Caco-2 (cell line): ENCODE measurements around the gene KCNIP2. TPM values are rescaled to one million over a fixed set of nuclear protein-coding genes. Genes with fewer than 3 reads are reported as not detected.

ENCODE experiments used
- BruUV-seq: library from RNA; stranded (reverse); fragments of 400-500 nt; replicated peaks from 2 replicates; lab custom pipeline; 2021; lab: Mats Ljungman, UMichigan
- CTCF ChIA-PET: fragments of 300-600 bp; sonication (Branson Sonifier 250); formaldehyde crosslinking; loops from one replicate; lab custom pipeline; 2022; ENCODE audit warnings: antibody characterized with exemption; lab: Charles Lee
- POLR2A ChIA-PET: fragments of 300-600 bp; sonication (Branson Sonifier 250); formaldehyde crosslinking; loops from one replicate; lab custom pipeline; 2022; ENCODE audit warnings: antibody characterized with exemption; lab: Charles Lee
- DNase-seq, 2 experiments: peaks; one replicate each; pipeline versions ENCODE4 v3.0.0 to v3.0.0-alpha.2; 2020 to 2022
- H3K27me3 ChIP-seq: replicated peaks from 2 replicates; pipeline ENCODE4 v1.6.0; 2011; ENCODE audit warnings: low read length; ENCODE audit not compliant: control insufficient read depth, insufficient read depth
- H3K36me3 ChIP-seq: 2 replicates; pipeline ENCODE4 v1.5.1; 2011; ENCODE audit warnings: low read length; ENCODE audit not compliant: control insufficient read depth, insufficient read depth
- H3K4me1 ChIP-seq: fragments of 250-450 bp; sonication (Bioruptor Pico); 2 replicates; pipeline ENCODE4 v1.5.1; 2020; ENCODE audit warnings: mild to moderate bottlenecking
- H3K4me3 ChIP-seq: 2 replicates; pipeline ENCODE4 v1.5.1; 2011; ENCODE audit warnings: low read depth, mild to moderate bottlenecking, control low read depth, low read length
- H3K9me3 ChIP-seq: fragments of 250-450 bp; sonication (Bioruptor Pico); 2 replicates; pipeline ENCODE4 v1.5.1; 2020; ENCODE audit warnings: mild to moderate bottlenecking, moderate library complexity
- H3K27ac Mint-ChIP-seq: one replicate; pipeline ENCODE4 v1.8.0; 2022; ENCODE audit warnings: mixed read lengths; ENCODE audit not compliant: unreplicated experiment
- H3K27me3 Mint-ChIP-seq: one replicate; pipeline ENCODE4 v1.8.0; 2022; ENCODE audit warnings: mixed read lengths; ENCODE audit not compliant: insufficient read depth, unreplicated experiment
- H3K36me3 Mint-ChIP-seq: one replicate; pipeline ENCODE4 v1.8.0; 2022; ENCODE audit warnings: mild to moderate bottlenecking, mixed read lengths; ENCODE audit not compliant: insufficient read depth, unreplicated experiment
- H3K4me1 Mint-ChIP-seq: one replicate; pipeline ENCODE4 v1.8.0; 2022; ENCODE audit warnings: low read depth, mixed read lengths; ENCODE audit not compliant: unreplicated experiment
- H3K4me3 Mint-ChIP-seq: one replicate; pipeline ENCODE4 v1.8.0; 2022; ENCODE audit warnings: mild to moderate bottlenecking, moderate library complexity, mixed read lengths; ENCODE audit not compliant: unreplicated experiment
- H3K9me3 Mint-ChIP-seq: one replicate; pipeline ENCODE4 v1.8.0; 2022; ENCODE audit warnings: mixed read lengths; ENCODE audit not compliant: unreplicated experiment
- CTCF ChIP-seq, 2 experiments: fragments of 200-600 bp in 1 of 2; IDR thresholded peaks; 1 replicate in 1 of 2; 2 replicates in 1 of 2; pipeline versions ENCODE4 v1.5.1 to v1.8.0; 2011 to 2022; ENCODE audit warnings: antibody characterized with exemption in 1 of 2, control low read depth in 1 of 2, inconsistent platforms in 1 of 2, low read depth in 1 of 2, low read length in 1 of 2, mild to moderate bottlenecking in 1 of 2, moderate library complexity in 1 of 2; ENCODE audit not compliant: insufficient read depth in 1 of 2, severe bottlenecking in 1 of 2, unreplicated experiment in 1 of 2
- intact Hi-C: fragments of 100-400 bp; cut with micrococcal nuclease; formaldehyde crosslinking; loops from one replicate; pipeline ENCODE4 v1.10.0; 2022; ENCODE audit not compliant: unreplicated experiment
- total RNA-seq: library from RNA; stranded (reverse); gene quantifications from 2 replicates; pipeline ENCODE4 v1.2.3, GENCODE V29; 2022

Gene KCNIP2
- total RNA-seq, 1 experiment from 2014 or later: 6.1 TPM

DNA sequence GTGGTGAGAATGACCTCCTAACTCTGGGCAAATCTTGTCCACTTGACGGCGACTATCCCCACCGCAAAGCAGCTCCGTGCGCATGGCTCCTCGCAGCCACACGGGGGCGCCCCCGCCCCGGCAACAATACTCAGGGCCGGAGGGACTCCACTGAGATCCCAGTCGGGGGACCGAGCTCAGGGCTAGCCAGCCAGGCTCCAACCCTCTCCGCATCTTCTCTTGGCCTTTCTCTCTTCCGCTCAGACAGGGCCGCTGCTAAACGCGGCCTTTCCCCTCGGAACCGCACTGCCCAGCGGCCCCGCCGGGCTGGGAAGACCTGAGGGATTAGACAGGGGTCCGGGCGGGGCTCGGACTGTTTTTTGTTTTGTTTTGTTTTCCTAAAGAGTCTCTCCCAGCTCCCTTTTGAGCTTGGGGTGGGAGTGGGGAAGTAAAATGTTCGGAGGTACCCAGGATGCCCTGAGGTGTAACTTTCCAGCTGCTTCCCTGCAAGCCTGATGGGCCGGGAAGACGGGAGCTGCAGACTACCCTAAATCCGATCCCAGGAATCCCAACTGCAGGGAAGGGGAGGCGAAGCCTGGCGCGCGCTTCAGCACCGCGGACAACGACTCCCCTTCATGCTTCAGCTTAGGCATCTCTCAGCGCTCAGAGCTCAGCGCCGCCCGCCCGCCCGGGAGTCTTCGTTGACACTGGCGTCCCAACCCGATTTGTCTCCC, 2.7 kb downstream of the KCNIP2 start:
- Histone ChIP-seq H3K36me3 (no peaks in the 10 kb centered on the region), H3K9me3 (no peaks in the 10 kb centered on the region), H3K4me3 (no peak overlapping the region), H3K27me3 (no peaks in the 10 kb centered on the region), H3K4me1 (peaks cover 28% of the 10 kb centered on the region)
- ChIA-PET CTCF (interaction anchor here (0.6 to 3.3 kb wide), 13 partner anchors 11 to 329 kb away, joined by 3 to 41 read pairs (median 4); partner anchors contain the start of gene OGA), POLR2A (no interaction called here)
- TF ChIP-seq CTCF (IDR thresholded peaks at IDR 0.05; ENCODE audit: insufficient read depth in 1 of 2, low read depth in 1 of 2, low read length in 1 of 2, severe bottlenecking in 1 of 2, unreplicated experiment in 1 of 2): peak; percentile 74 to 82
- intact Hi-C loops: loop anchor here (1.0 kb wide), 1 partner anchor 169 kb away; no protein-coding TSS in a partner anchor
- DNase-seq: peak; percentile 59 to 77
- Mint-ChIP-seq H3K4me1 (peaks cover 10% of the 10 kb centered on the region), H3K36me3 (peaks cover 12% of the 10 kb centered on the region), H3K27me3 (no peaks in the 10 kb centered on the region), H3K27ac (no peak overlapping the region), H3K9me3 (no peaks in the 10 kb centered on the region), H3K4me3 (peak overlapping the region; percentile 71)
- BruUV-seq: no TSS peak

- intact Hi-C loops: loop anchor here (1.0 kb wide), 1 partner anchor 170 kb away; no protein-coding TSS in a partner anchor
- no peak for DNase-seq
- H3K4me3 ChIP-seq: peak overlapping the region; percentile 30
- Mint-ChIP-seq H3K4me1 (peaks cover 10% of the 10 kb centered on the region), H3K27ac (no peak overlapping the region), H3K4me3 (peak overlapping the region; percentile 71), H3K9me3 (no peaks in the 10 kb centered on the region), H3K36me3 (peaks cover 12% of the 10 kb centered on the region), H3K27me3 (no peaks in the 10 kb centered on the region)
- BruUV-seq: no TSS peak
- H3K4me1 ChIP-seq: peaks cover 28% of the 10 kb centered on the region
- H3K27me3 ChIP-seq: no peaks in the 10 kb centered on the region
- ChIA-PET POLR2A (interaction anchor here (1.2 kb wide), 1 partner anchor 22 kb away, joined by 5 read pairs; the partner anchor contains the start of gene OGA), CTCF (interaction anchor here (0.6 to 3.3 kb wide), 9 partner anchors 12 to 191 kb away, joined by 3 to 41 read pairs (median 5); partner anchors contain the start of gene OGA)
- TF ChIP-seq CTCF (IDR thresholded peaks at IDR 0.05; ENCODE audit: insufficient read depth in 1 of 2, low read depth in 1 of 2, low read length in 1 of 2, severe bottlenecking in 1 of 2, unreplicated experiment in 1 of 2): no peak
- peaks cover 1% of the 10 kb centered on the region; the same call in 1 of the 2 replicates for H3K36me3 ChIP-seq
- H3K9me3 ChIP-seq: no peaks in the 10 kb centered on the region
Observed at GRCh38 chr10:101840102-101840684, 3.4 kb downstream of the KCNIP2 start.

DNA sequence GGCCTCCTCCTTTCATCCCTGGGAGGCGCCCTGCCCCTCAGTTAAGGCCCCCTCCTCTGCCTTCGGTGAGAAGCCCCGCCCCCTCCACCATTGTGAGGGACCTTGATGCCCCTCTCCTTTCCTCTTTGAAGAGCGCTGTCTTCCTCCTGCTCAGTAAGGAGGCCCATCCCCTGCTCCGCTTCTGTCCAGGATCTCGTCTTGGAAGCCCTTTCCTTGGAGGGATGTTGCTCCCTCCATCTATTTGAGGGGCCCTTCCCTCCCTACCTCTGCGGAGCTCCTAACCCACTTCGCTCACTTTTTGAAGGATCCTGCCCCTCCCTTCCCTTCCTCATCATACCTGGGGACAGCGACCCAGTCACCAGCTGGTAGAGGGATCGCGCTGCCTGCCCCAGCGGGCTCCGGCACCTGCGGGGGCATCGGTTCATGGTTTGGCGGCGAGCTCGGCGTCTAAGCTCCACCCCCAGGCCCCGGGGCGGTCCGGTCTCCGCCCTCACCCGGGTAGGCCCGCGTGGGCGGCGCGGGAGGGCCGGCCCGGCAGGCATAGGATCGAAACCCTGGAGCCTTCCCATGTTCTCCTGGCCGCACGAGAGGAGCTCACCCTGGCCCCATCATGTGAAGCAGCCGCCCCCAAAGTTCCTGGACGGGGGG, 4.1 kb downstream of the KCNIP2 start:
- peaks cover 10% of the 10 kb centered on the region for H3K4me1 Mint-ChIP-seq
- peak in 1 of 2 experiments; percentile 49 for DNase-seq
- no peak for TF ChIP-seq CTCF (IDR thresholded peaks at IDR 0.05; ENCODE audit: insufficient read depth in 1 of 2, low read depth in 1 of 2, low read length in 1 of 2, severe bottlenecking in 1 of 2, unreplicated experiment in 1 of 2)
- H3K36me3 ChIP-seq: peaks cover 3% of the 10 kb centered on the region; the same call in 1 of the 2 replicates
- intact Hi-C loops: loop anchor here (1.0 to 5.0 kb wide), 2 partner anchors 48 to 171 kb away; no protein-coding TSS in a partner anchor
- peaks cover 28% of the 10 kb centered on the region for H3K4me1 ChIP-seq
- no peaks in the 10 kb centered on the region for H3K9me3 Mint-ChIP-seq
- peaks cover 17% of the 10 kb centered on the region for H3K36me3 Mint-ChIP-seq
- no TSS peak for BruUV-seq
- H3K27me3 ChIP-seq: no peaks in the 10 kb centered on the region
- ChIA-PET POLR2A (interaction anchor here (0.5 to 1.2 kb wide), 2 partner anchors 21 to 23 kb away, joined by 5 to 12 read pairs; partner anchors contain the start of gene OGA), CTCF (interaction anchor here (0.7 to 3.3 kb wide), 2 partner anchors 36 to 170 kb away, joined by 7 to 41 read pairs; no protein-coding TSS in a partner anchor)
- peak overlapping the region; percentile 30 for H3K4me3 ChIP-seq
- peak overlapping the region; percentile 40 for H3K27ac Mint-ChIP-seq
- peak overlapping the region; percentile 71 for H3K4me3 Mint-ChIP-seq
- H3K9me3 ChIP-seq: no peaks in the 10 kb centered on the region
- no peaks in the 10 kb centered on the region for H3K27me3 Mint-ChIP-seq
